Measurements from ENCODE around the gene XIRP1.

The XIRP1 gene

DNA sequence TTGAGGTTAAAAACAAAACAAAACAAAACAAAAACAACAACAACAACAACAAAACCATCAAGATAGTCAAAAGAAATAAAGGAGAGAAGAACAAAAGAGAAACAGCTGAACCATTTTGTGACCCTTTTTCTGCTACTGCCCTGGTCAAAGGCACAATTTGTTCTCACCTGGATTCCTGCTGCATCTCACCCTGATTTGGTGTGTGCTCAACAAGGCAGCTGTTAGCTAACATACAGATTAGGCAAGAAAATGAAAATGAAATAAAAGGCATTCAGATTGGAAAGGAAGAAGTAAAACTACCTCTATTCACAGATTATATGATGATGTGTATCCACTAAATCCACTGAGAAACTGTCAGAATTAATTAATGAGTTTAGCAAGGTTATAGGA, 28.7 kb upstream of the XIRP1 start:
- Histone ChIP-seq H3K4me3 (ENCODE audit: low read depth, low read length) (no peak overlapping the region), H3K27me3 (replicated peaks) (no peaks in the 10 kb centered on the region), H3K36me3 (replicated peaks) (no peaks in the 10 kb centered on the region), H3K27ac (no peak overlapping the region)
- in situ Hi-C loops (cut with HindIII; ENCODE audit: low pct_ligation_motif_present, low sequenced_read_pairs) = no loop called here
- no peak for DNase-seq
- no peak for TF ChIP-seq CTCF (IDR thresholded peaks at IDR 0.05; ENCODE audit: low read depth, low read length, missing control alignments)

DNA sequence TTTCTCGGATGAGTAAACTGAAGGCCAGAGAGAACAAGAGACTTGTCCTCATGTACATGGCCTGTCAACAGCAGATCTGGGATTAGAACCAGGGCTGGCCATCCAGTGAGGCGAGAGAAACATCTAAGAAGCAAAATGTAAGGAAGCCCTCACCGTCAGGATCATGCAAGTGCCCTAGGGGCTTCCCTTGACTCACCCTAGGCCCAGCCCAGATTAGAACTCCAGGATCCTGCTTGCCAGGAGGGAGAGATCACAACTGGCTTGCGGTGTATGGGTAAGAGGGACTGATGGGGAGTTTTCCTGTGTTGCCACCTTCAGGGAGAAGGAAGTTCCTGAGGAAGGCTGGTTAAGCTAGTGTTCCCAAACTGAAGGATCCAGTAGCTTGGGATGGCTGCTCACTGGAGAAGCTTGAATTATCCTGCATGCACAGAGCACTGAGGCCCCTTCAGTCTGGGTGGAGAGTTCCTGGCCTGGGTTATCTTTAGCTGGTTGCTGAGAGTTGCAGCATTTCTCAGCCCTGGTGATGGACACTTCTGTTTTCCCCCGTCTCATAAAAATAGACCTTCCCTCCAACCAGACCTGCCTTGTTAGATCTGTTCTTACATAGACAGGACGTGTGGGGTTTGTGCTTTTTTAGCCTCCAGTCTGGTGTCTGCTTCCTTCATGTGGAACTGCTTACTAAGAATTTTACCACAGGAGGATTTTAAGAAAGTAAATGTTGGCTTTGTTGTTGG, 28.2 kb upstream of the XIRP1 start:
- Histone ChIP-seq H3K27ac (no peak overlapping the region), H3K36me3 (replicated peaks) (no peaks in the 10 kb centered on the region), H3K4me3 (ENCODE audit: low read depth, low read length) (no peak overlapping the region), H3K27me3 (replicated peaks) (no peaks in the 10 kb centered on the region)
- in situ Hi-C loops (cut with HindIII; ENCODE audit: low pct_ligation_motif_present, low sequenced_read_pairs) = no loop called here
- no peak for DNase-seq
- TF ChIP-seq CTCF (IDR thresholded peaks at IDR 0.05; ENCODE audit: low read depth, low read length, missing control alignments) = no peak

- in situ Hi-C loops (cut with HindIII; ENCODE audit: low pct_ligation_motif_present, low sequenced_read_pairs) = no loop called here
- Histone ChIP-seq H3K36me3 (replicated peaks) (no peaks in the 10 kb centered on the region), H3K27me3 (replicated peaks) (no peaks in the 10 kb centered on the region), H3K4me3 (ENCODE audit: low read depth, low read length) (no peak overlapping the region), H3K27ac (no peak overlapping the region)
- no peak for DNase-seq
- no peak for TF ChIP-seq CTCF (IDR thresholded peaks at IDR 0.05; ENCODE audit: low read depth, low read length, missing control alignments)
These were observed 27.3 kb upstream of the XIRP1 start for GRCh38 chr3:39219702-39220101.

- no peak for TF ChIP-seq CTCF (IDR thresholded peaks at IDR 0.05; ENCODE audit: low read depth, low read length, missing control alignments)
- no peak for DNase-seq
- Histone ChIP-seq H3K27me3 (replicated peaks) (no peaks in the 10 kb centered on the region), H3K4me3 (ENCODE audit: low read depth, low read length) (no peak overlapping the region), H3K27ac (no peak overlapping the region), H3K36me3 (replicated peaks) (no peaks in the 10 kb centered on the region)
- in situ Hi-C loops (cut with HindIII; ENCODE audit: low pct_ligation_motif_present, low sequenced_read_pairs) = no loop called here
These were observed 23.9 kb upstream of the XIRP1 start for GRCh38 chr3:39216176-39216790.

GRCh38 chr3:39213613-39214012, 21.2 kb upstream of the XIRP1 start:
- Histone ChIP-seq H3K27ac (no peak overlapping the region), H3K27me3 (replicated peaks) (no peaks in the 10 kb centered on the region), H3K4me3 (ENCODE audit: low read depth, low read length) (no peak overlapping the region), H3K36me3 (replicated peaks) (no peaks in the 10 kb centered on the region)
- DNase-seq = no peak
- TF ChIP-seq CTCF (IDR thresholded peaks at IDR 0.05; ENCODE audit: low read depth, low read length, missing control alignments) = no peak
- in situ Hi-C loops (cut with HindIII; ENCODE audit: low pct_ligation_motif_present, low sequenced_read_pairs) = no loop called here
